Muscle of back (tissue), 11 donors: Measurements from ENCODE around the gene ACACA. TPM values are rescaled to one million over a fixed set of nuclear protein-coding genes. Genes with fewer than 3 reads are reported as not detected.

Source experiments
- DNase-seq, 3 donors: peaks; one replicate each; pipeline versions ENCODE4 v3.0.0 to v3.0.0-alpha.2; 2013
- polyA plus RNA-seq, 10 donors: library from polyadenylated mRNA; unstranded; fragments of 120-200 nt; gene quantifications; one replicate each; pipeline ENCODE4 v1.2.1, GENCODE V29; 2013; ENCODE audit not compliant: insufficient read length in 10 of 10

Gene ACACA
- polyA plus RNA-seq, 10 donors: 19.5 to 37.2 (median 28.1) TPM

GRCh38 chr17:37068266-37068665 is 338.4 kb downstream of the ACACA start:
- DNase-seq: peak in 2 of 3 donors; percentile 46 to 63

GRCh38 chr17:37067555-37068111 is 339.0 kb downstream of the ACACA start:
- DNase-seq: peak in 2 of 3 donors; percentile 37 to 47

DNA sequence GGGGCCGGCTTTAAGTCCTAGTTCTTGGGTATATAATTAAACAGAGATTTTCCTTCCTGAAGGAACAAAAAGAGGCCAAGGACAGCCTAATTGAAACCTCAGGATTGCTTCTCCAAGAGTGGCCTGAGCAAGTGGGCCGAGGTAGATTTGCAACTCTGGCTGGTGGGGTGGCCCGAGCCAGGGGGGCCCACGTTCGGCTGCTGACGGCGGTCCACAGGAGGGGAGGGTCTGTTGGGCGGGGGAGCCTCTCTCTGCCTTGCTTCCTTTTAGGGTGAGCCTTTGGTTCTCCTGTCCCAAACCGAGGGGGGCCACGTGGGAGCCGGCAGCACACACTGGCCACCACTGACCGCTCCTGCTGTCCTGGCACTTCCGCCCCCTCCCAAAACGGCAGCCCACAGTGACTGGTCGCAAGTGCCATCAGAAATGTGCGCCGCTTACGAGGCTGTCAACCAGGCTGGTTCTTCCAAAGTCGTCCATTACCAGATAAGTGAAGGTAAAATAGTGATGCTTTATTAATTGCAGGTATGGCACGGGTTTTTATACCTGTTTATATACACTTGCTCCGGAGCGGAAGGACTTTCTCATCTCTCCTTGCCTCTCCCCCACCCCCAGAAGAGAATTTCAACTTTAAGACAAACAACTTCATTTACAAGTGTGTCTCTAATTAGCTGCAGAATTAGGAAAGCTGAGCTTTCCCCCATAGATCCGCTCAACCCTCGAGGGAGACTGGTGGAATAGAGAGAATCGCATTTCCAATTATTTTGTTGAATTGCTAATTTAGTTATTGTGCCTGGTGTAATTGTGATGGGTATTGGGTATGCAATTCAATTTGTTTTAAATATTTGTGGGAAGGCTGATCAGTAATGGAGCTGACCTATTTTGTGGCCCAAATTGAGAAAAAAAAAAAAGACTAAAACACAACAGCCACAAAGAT is 340.0 kb downstream of the ACACA start:
- no peak for DNase-seq

DNA sequence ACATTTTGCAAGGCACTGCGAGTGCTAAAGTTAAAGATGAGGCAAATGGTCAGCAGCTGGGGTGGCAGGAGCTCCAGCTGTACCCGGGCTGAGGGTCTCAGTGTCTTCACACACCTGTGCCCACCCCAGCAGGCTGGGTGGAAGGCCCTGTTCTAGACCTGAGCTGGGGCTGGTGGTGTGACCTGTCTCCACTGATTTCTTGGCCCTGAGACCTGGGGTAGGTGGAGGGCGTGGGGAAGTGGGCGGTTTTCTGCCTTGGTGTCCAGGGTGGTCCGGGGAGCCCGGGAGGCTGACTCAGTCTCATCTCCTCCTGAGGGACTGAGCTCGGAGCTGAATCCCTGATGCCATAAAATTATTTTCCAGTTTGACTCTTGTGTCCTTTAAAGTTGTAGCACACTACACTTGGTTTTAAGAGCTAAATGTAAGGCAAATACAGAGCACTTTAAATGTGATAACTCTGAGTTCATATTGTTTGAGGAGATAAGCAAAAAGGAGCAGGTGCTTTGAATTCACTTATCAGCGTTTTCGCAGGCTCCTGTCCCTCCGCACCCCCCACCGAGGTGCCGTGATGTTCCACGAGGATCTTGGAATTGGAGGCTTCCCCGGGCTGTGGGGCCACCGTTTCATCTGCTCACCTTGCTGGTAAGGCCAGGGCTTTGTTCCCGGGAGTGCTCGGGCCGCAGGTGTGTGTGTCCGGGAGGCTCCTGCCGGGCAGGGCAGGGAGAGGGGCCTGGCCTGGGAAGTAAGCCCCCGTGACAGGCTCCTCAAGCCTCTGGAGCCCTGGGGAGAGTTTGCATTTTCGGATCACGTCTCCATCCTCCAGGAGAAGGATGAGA is 340.9 kb downstream of the ACACA start:
- DNase-seq: no peak

GRCh38 chr17:37064956-37065355 is 341.7 kb downstream of the ACACA start:
- no peak for DNase-seq

GRCh38 chr17:37064206-37064605 is 342.4 kb downstream of the ACACA start:
- no peak for DNase-seq

DNA sequence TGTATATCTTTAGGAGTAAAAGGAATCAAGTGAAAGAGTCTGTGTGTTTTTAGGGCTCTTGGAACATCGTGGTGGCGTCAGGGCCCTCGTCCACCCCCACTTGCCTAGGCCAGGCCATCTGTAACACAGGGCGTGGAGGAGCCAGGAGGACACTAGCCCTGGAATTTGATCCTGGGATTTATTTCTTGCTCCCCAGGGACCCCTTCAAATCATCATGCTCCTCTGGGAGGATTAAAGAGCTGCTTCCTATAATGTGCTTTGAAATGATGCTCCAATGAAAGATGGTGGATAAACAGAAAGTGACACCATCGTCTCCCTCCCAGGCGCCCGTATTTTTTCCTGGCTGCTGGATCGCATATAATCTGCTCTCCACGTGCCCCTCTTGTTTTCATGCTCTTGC is 344.6 kb downstream of the ACACA start:
- no peak for DNase-seq

DNA sequence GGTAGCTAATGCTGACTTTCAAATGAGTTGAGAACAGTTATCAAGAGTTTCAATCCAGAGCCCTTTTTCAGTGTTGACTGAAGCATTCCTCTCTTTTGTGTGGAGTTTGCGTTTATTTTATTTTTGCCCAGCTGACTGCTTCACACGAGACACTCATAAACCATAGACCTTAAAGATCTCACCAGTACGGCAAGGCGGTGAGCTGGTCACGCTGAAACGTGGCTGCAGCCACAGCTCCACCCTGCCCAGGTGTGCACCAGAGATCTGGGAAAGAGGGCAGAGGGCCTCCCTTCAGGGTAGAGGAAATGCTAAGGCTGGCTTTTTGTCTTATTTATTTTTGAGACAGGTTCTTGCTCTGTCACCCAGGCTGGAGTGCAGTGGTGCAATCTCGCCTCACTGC is 345.7 kb downstream of the ACACA start:
- no peak for DNase-seq

GRCh38 chr17:37060094-37060493 is 346.5 kb downstream of the ACACA start:
- DNase-seq: no peak

GRCh38 chr17:37059493-37059892 is 347.1 kb downstream of the ACACA start:
- DNase-seq: no peak

DNA sequence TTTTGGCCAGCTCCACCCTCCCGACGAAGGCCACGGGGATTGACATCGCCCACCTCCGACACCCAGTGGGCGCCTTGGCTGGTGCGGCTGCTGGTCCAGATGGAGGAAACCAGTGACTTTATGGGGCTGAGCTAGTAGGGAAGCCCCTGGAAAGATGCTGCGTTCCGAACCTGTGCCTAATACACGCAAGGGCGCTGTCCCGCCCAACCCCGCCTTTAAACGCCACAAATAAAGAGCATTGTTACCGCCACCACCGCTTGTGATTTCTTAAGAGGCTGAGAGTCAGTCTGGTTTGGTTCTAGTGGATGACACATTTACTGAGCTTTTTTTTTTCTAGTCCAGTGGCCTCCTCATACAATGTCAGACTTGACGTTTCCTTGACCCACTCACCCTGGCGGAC is 350.0 kb downstream of the ACACA start:
- no peak for DNase-seq

DNA sequence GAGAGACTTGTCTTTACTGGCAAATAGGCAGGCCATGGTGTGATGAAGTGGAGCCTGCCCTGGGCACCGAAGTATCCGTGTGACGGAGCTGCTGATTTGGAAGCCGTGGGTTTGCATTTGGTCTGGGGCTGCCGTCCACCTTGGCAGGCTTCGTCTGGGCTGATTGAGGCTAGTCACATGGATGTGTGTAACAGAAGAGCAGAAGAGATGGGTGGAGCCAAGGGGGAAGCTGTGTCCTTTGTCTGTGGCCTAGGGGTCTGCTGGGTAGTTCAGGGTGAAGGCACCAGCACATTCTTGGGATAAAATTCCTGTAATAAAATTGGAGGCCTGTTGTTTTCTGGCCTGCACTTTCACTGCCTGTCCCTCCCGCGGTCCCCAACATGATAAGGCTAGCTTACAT is 351.7 kb downstream of the ACACA start:
- no peak for DNase-seq

DNA sequence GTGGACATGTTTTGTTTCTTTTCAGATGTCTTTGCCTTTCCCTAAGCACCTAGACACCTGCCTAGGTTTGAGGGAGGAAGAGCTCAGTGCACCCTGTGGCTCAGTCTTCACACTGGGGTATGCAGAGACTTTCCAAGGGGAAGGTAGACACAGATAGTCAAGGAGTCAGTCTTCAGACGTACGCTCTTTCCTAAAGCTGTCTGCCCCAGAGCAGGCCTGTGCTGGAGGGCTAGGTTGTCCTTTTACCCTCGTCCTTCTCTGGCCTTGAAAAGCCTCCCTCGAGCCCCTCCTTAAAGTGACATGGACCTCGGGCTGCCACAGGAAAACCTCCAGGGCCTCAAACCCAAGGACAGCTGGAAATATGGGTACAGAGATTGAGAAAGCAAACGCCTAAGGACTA is 354.2 kb downstream of the ACACA start:
- DNase-seq: no peak

DNA sequence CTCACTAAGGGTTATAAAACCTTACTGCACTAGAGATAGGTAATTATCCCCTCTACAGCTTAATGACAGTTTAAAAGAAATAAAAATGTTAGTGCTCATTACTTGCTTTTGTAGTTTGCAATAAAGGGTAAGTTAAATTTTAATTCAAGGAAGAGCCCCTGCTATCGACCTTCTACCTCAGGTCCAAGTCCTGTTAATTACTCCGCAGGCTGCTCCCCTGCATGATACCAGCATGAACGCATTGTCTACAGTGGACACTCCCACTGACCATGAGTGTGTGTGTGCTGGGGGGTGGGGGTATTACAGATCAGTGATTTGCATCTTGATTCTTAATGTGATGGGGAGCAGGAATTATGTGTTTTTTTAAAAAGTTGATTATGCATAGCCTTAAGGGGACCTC is 354.8 kb downstream of the ACACA start:
- DNase-seq: no peak

GRCh38 chr17:37051381-37051780 is 355.3 kb downstream of the ACACA start:
- DNase-seq: no peak

DNA sequence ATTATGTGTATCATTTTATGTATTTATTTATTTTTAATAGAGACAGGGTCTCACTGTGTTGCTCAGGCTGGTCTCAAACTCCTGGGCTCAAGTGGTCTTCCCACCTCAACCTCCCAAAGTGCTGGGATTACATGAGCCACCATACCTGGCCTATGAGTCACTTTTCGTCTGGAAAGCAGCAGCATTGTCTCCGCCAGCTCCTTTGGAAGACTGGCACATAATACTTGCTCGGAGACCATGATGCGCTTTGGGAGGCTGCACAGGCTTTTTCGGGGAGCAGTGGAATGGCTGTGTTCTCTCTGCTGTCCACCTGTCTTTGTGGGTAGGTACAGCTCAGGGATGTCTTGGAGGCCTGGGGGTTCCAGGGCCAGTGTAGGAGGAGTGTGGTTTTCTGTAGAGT is 355.7 kb downstream of the ACACA start:
- DNase-seq: no peak

DNA sequence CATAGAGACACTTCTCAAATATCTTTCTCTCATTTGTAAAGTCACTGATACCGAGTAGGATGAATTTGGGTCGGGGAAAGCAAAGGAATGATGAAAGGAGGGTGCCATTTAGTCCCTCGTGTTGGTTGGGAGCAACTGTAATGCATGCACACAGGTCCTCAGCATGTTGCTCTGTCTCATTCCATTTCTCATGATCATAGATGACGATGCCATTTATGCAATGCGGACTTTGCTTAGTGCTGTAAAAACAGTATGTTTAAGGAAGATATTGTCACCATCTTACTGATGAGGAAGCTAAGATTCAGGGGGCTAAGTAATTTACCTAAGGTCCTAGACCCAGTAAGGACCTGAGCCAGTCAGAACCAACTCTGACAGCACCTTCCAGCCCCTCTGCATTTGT is 357.8 kb downstream of the ACACA start:
- no peak for DNase-seq

- DNase-seq: peak; percentile 76 to 89 (median 84)
Measured at GRCh38 chr17:37047631-37048104, 359.0 kb downstream of the ACACA start.

GRCh38 chr17:37045351-37045922 is 361.2 kb downstream of the ACACA start:
- no peak for DNase-seq

DNA sequence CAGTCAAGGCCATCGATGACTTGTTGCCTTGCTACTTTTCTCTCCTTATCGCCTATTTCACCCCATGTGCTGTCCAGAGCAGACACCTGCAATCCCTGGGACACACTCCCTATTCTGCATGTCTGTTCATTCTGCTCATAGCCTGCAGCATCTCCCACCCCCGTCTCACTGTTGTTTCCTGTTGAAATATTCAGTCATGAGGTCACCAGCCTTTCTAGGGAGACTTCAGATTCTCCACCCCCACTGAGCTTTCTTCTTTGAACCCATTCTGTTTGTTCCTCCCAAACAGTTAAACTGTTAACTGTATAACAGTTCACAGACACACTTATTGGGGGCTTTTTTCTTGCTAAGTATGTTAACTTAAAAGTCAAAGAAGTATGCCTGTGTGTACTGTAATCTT is 363.4 kb downstream of the ACACA start:
- no peak for DNase-seq

DNA sequence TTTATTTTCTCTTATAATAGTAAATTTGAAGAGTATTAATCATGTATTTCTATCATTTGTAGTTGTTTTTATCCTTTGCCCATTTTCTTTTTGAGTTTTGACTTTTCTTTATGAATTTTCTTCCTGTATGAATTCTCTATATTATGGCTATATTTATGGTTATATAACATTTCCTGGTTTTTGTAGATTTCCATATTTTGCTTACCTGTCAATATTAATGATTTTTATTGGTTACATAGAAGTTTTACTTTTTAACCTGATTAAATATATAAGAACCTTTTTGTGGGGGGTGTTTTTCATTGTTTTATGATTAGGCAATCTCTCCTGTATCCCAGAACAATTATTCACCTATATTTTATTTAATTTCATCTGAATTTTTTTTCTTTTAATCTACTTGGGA is 364.7 kb downstream of the ACACA start:
- no peak for DNase-seq

GRCh38 chr17:37039269-37039668 is 367.4 kb downstream of the ACACA start:
- no peak for DNase-seq
